Measurements from ENCODE around the gene CSMD2.

DNA sequence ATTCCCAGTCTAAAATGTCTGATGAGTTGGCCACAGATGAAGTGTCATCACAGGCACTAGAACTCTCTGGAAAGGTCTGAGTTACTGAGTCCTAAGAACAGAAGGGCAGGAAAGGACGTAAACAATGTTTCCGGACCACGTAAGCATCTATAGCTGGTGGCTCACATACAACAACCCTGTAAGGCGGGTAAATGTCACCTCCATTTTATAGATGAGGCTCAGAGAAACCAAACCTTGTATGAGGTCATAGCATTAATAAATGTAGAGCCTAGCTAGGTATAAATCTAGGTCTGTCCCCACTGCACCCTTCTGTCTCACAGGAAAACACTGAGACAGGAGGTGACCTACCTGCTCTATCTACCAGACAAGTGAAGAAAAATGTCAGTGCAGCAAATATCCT, 86.6 kb downstream of the CSMD2 start:
- TF ChIP-seq, protein P1, sequence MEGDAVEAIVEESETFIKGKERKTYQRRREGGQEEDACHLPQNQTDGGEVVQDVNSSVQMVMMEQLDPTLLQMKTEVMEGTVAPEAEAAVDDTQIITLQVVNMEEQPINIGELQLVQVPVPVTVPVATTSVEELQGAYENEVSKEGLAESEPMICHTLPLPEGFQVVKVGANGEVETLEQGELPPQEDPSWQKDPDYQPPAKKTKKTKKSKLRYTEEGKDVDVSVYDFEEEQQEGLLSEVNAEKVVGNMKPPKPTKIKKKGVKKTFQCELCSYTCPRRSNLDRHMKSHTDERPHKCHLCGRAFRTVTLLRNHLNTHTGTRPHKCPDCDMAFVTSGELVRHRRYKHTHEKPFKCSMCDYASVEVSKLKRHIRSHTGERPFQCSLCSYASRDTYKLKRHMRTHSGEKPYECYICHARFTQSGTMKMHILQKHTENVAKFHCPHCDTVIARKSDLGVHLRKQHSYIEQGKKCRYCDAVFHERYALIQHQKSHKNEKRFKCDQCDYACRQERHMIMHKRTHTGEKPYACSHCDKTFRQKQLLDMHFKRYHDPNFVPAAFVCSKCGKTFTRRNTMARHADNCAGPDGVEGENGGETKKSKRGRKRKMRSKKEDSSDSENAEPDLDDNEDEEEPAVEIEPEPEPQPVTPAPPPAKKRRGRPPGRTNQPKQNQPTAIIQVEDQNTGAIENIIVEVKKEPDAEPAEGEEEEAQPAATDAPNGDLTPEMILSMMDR (IDR thresholded peaks at IDR 0.05): no peak
- TF ChIP-seq POLR2AphosphoS5 (IDR thresholded peaks at IDR 0.05): no peak
- TF ChIP-seq POLR2A (IDR thresholded peaks at IDR 0.05): no peak
- no peak for TF ChIP-seq EP300 (IDR thresholded peaks at IDR 0.05)

Measured in upper lobe of left lung (tissue), 4 donors.